ENCODE results near the gene HTT-AS.

DNA sequence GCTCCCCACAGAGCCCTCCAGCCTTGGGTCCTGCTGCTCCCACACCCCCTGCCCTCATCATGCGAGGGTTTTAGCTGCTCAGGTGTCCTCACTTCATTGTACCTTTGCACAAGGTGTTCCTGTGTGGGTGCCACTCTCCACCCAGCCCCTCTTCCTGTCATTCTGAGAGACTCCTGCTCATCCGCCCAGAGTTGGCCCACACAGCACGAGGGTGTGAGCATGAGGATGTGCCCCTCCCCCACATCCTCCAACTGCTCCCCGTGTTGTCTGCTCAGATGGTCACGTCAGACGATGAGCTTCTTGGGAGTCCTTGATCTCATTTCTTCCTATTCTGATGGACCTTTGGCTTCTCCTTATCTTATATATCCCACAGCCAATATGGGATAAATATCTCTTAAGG, 53.2 kb downstream of the HTT-AS start:
- TF ChIP-seq, protein P1, sequence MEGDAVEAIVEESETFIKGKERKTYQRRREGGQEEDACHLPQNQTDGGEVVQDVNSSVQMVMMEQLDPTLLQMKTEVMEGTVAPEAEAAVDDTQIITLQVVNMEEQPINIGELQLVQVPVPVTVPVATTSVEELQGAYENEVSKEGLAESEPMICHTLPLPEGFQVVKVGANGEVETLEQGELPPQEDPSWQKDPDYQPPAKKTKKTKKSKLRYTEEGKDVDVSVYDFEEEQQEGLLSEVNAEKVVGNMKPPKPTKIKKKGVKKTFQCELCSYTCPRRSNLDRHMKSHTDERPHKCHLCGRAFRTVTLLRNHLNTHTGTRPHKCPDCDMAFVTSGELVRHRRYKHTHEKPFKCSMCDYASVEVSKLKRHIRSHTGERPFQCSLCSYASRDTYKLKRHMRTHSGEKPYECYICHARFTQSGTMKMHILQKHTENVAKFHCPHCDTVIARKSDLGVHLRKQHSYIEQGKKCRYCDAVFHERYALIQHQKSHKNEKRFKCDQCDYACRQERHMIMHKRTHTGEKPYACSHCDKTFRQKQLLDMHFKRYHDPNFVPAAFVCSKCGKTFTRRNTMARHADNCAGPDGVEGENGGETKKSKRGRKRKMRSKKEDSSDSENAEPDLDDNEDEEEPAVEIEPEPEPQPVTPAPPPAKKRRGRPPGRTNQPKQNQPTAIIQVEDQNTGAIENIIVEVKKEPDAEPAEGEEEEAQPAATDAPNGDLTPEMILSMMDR (IDR thresholded peaks at IDR 0.05) = no peak
- TF ChIP-seq EP300 (IDR thresholded peaks at IDR 0.05) (no peak), POLR2A (IDR thresholded peaks at IDR 0.05) (no peak), POLR2AphosphoS5 (IDR thresholded peaks at IDR 0.05) (no peak)
